ENCODE measurements around the gene ABHD16B. TPM values are rescaled to one million over a fixed set of nuclear protein-coding genes. Genes with fewer than 3 reads are reported as not detected.

Gene ABHD16B
- total and polyA plus RNA-seq, 2 experiments from 2014 or later, result not detected

GRCh38 chr20:63861981-63862901 is 943 bp downstream of the ABHD16B start:
- Histone ChIP-seq H3K27me3 (ENCODE audit: insufficient read depth) (no peaks in the 10 kb centered on the region), H3K9me2 (ENCODE audit: insufficient read depth) (no peaks in the 10 kb centered on the region), H3K4me1 (ENCODE audit: insufficient read depth) (peaks cover 45% of the 10 kb centered on the region), H3F3A (replicated peaks; ENCODE audit: low read depth) (peaks cover 33% of the 10 kb centered on the region), H3K4me2 (no peak overlapping the region), H3K4me3 (no peak overlapping the region), H2AFZ (no peak overlapping the region), H4K20me1 (replicated peaks; ENCODE audit: insufficient read depth) (peaks cover 8% of the 10 kb centered on the region; the same call in 1 of the 2 replicates), H3K27ac (ENCODE audit: low read depth) (no peak overlapping the region), H3K79me2 (replicated peaks; ENCODE audit: insufficient read depth) (peaks cover 26% of the 10 kb centered on the region), H3K36me3 (ENCODE audit: insufficient read depth) (no peaks in the 10 kb centered on the region)
- DNase-seq (ENCODE audit: low spot score) (no peak), ATAC-seq (no peak)
- peaks cover 51% of the 10 kb centered on the region for H3K4me1 Mint-ChIP-seq
- no peaks in the 10 kb centered on the region for H3K9me3 Mint-ChIP-seq
- H3K36me3 Mint-ChIP-seq (ENCODE audit: low read depth), result peaks cover 7% of the 10 kb centered on the region
- H3K27ac Mint-ChIP-seq, result no peak overlapping the region
- TF ChIP-seq CTCF (conservative IDR thresholded peaks at IDR 0.05; ENCODE audit: low read depth in 2 of 2) (no peak), ZNF462 (CRISPR knock-in tag; IDR thresholded peaks at IDR 0.05) (no peak), REST (IDR thresholded peaks at IDR 0.05; ENCODE audit: unreplicated experiment) (no peak), ETS1 (IDR thresholded peaks at IDR 0.05) (no peak), CREB1 (CRISPR knock-in tag; IDR thresholded peaks at IDR 0.05; ENCODE audit: low read depth) (no peak), ZNF331 (CRISPR knock-in tag; IDR thresholded peaks at IDR 0.05; ENCODE audit: low read depth) (no peak), ZNF114 (CRISPR knock-in tag; IDR thresholded peaks at IDR 0.05) (no peak), NANOG (IDR thresholded peaks at IDR 0.05; ENCODE audit: borderline replicate concordance) (no peak), EZH2phosphoT487 (IDR thresholded peaks at IDR 0.05; ENCODE audit: unreplicated experiment) (no peak)
- no peak overlapping the region for H3K4me3 Mint-ChIP-seq
- H3K27me3 Mint-ChIP-seq (ENCODE audit: insufficient read depth, low read depth, poor library complexity), result peaks cover 26% of the 10 kb centered on the region
